Karpas-422 (cell line): ENCODE results near the gene ITPR1. TPM values are rescaled to one million over a fixed set of nuclear protein-coding genes. Genes with fewer than 3 reads are reported as not detected.
A peak's percentile ranks its signal among the peaks of the same experiment; 100 is the strongest.

Source experiments
- DNase-seq: peaks from one replicate; pipeline ENCODE4 v3.0.0-alpha.2; 2015
- H2AFZ ChIP-seq: fragments of 200-600 bp; sonication (generic); 2 replicates; pipeline ENCODE4 v1.6.1; 2014; ENCODE audit warnings: antibody characterized with exemption, low read length, mixed read lengths
- H3K27ac ChIP-seq: fragments of 200-600 bp; sonication (generic); 2 replicates; pipeline ENCODE4 v1.5.1; 2014; ENCODE audit warnings: mild to moderate bottlenecking, low read length, moderate library complexity
- H3K27me3 ChIP-seq: fragments of 200-600 bp; sonication (generic); 2 replicates; pipeline ENCODE4 v1.6.1; 2014; ENCODE audit warnings: low read length, mixed read lengths
- H3K36me3 ChIP-seq: fragments of 200-600 bp; sonication (generic); 2 replicates; pipeline ENCODE4 v1.6.1; 2014; ENCODE audit warnings: low read length, mixed read lengths; ENCODE audit not compliant: insufficient read depth
- H3K4me1 ChIP-seq: fragments of 200-600 bp; sonication (generic); 2 replicates; pipeline ENCODE4 v1.6.1; 2014; ENCODE audit warnings: mild to moderate bottlenecking, low read length, mixed read lengths
- H3K4me2 ChIP-seq: fragments of 200-600 bp; sonication (generic); 2 replicates; pipeline ENCODE4 v1.6.1; 2014; ENCODE audit warnings: low read length, low read depth, mild to moderate bottlenecking; ENCODE audit not compliant: poor library complexity, severe bottlenecking
- H3K4me3 ChIP-seq: fragments of 200-600 bp; sonication (generic); 2 replicates; pipeline ENCODE4 v1.5.1; 2014; ENCODE audit warnings: mild to moderate bottlenecking, antibody characterized with exemption, low read length, mixed read lengths
- H3K79me2 ChIP-seq: fragments of 200-600 bp; sonication (generic); 2 replicates; pipeline ENCODE4 v1.6.1; 2014; ENCODE audit warnings: mild to moderate bottlenecking, low read length, mixed read lengths
- H3K9ac ChIP-seq: fragments of 200-600 bp; sonication (generic); 2 replicates; pipeline ENCODE4 v1.6.0; 2014; ENCODE audit warnings: low read length
- H3K9me2 ChIP-seq: fragments of 200-600 bp; sonication (generic), shearing (Covaris generic); replicated peaks from 2 replicates; pipeline ENCODE4 v1.6.0; 2014; ENCODE audit warnings: mild to moderate bottlenecking, low read length, moderate library complexity; ENCODE audit not compliant: insufficient read depth
- H3K9me3 ChIP-seq: fragments of 300-700, 200-600 bp; sonication (generic); 2 replicates; pipeline ENCODE4 v1.6.1; 2014; ENCODE audit warnings: low read length, mixed read lengths
- H4K20me1 ChIP-seq: fragments of 200-600 bp; sonication (generic); 2 replicates; pipeline ENCODE4 v1.6.1; 2014; ENCODE audit warnings: mild to moderate bottlenecking, antibody characterized with exemption, low read length, low read depth; ENCODE audit not compliant: insufficient read depth
- total RNA-seq: library from RNA; depleted of rRNA; stranded (reverse); fragments of >200 nt; shearing (Covaris generic); gene quantifications from 2 replicates; pipeline ENCODE4 v1.2.3, GENCODE V29; 2014; ENCODE audit warnings: low replicate concordance

The ITPR1 gene
- total RNA-seq, 1 experiment from 2014 or later, result 18.2 TPM

- H3K4me1 ChIP-seq, result no peaks in the 10 kb centered on the region
- no peaks in the 10 kb centered on the region for H3K27me3 ChIP-seq
- H3K36me3 ChIP-seq, result no peaks in the 10 kb centered on the region
- H3K4me2 ChIP-seq, result no peak overlapping the region
- no peaks in the 10 kb centered on the region for H3K9me2 ChIP-seq
- H4K20me1 ChIP-seq, result no peaks in the 10 kb centered on the region
- DNase-seq, result no peak
- no peak overlapping the region for H3K27ac ChIP-seq
- no peaks in the 10 kb centered on the region for H3K9me3 ChIP-seq
- no peak overlapping the region for H3K9ac ChIP-seq
- H3K79me2 ChIP-seq, result no peaks in the 10 kb centered on the region
- no peak overlapping the region for H2AFZ ChIP-seq
- H3K4me3 ChIP-seq, result no peak overlapping the region
Observed at GRCh38 chr3:4721511-4721911, 228.4 kb downstream of the ITPR1 start.

DNA sequence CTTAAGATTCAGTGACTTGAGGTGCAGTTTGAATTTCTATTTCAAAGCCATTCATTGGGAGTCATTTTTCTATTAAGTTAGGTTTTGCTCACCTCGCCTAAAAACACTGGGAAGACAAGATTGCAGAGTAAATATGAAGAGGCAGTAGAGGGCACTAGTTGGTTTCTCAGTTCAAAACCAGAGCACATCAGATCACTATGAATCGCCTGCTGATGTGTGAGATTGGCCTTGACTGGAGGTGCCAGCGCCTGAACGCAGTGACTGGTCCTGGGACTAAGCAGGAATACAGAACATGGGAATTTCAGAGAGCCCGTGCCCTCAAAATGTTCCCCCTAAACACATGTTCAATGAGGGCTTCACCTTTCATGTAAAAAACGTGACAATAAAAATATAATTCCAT, 229.0 kb downstream of the ITPR1 start:
- peak; percentile 51 for DNase-seq
- Histone ChIP-seq H3K9me2 (no peaks in the 10 kb centered on the region), H3K4me1 (no peaks in the 10 kb centered on the region), H2AFZ (no peak overlapping the region), H3K9ac (no peak overlapping the region), H3K79me2 (no peaks in the 10 kb centered on the region), H3K4me3 (no peak overlapping the region), H3K9me3 (no peaks in the 10 kb centered on the region), H3K36me3 (no peaks in the 10 kb centered on the region), H4K20me1 (no peaks in the 10 kb centered on the region), H3K27me3 (no peaks in the 10 kb centered on the region), H3K4me2 (no peak overlapping the region), H3K27ac (no peak overlapping the region)

DNA sequence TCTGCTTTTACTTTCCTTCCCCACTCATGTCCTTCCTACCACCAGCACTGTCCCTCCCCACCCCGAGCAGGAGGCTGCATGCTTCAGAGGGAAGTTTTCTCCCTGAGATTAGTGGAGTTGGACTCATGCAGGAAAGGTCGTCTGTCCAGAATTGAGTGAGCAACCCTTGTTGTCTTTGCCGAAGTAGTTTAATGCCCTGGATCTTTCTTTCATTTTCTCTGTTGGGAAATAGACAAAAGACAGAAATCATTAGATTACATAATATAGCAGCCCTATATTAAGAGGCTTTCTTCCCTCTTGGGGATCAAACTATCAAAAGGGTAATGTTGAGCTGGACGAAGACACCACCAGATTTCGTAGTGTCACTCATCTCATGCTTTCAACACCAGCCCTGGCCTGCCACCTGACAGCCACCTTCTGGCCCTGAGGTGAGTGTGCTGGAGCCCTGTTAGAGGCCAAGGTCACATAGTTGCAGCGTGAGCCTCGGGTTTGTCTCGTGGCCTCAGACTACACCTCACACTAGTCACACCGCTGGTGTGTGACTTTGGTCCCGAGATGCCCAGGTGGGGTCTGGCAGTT, 231.0 kb downstream of the ITPR1 start:
- Histone ChIP-seq H3K9me2 (no peaks in the 10 kb centered on the region), H3K9ac (no peak overlapping the region)

GRCh38 chr3:4726549-4726948, 233.4 kb downstream of the ITPR1 start:
- Histone ChIP-seq H3K4me2 (no peak overlapping the region), H3K36me3 (no peaks in the 10 kb centered on the region), H3K9me2 (no peaks in the 10 kb centered on the region), H3K9me3 (no peaks in the 10 kb centered on the region), H3K27ac (no peak overlapping the region), H3K4me1 (no peaks in the 10 kb centered on the region), H4K20me1 (no peaks in the 10 kb centered on the region), H3K27me3 (no peaks in the 10 kb centered on the region), H3K9ac (no peak overlapping the region), H2AFZ (no peak overlapping the region), H3K79me2 (no peaks in the 10 kb centered on the region), H3K4me3 (no peak overlapping the region)
- no peak for DNase-seq

More for the DNA sequence above, 231.0 kb downstream of the ITPR1 start:
- H3K27ac ChIP-seq, result no peak overlapping the region
- DNase-seq, result no peak
- no peaks in the 10 kb centered on the region for H3K4me1 ChIP-seq
- H3K4me3 ChIP-seq, result no peak overlapping the region
- no peaks in the 10 kb centered on the region for H3K36me3 ChIP-seq
- H4K20me1 ChIP-seq, result no peaks in the 10 kb centered on the region
- no peaks in the 10 kb centered on the region for H3K9me3 ChIP-seq
- H3K27me3 ChIP-seq, result no peaks in the 10 kb centered on the region
- no peak overlapping the region for H3K4me2 ChIP-seq
- no peaks in the 10 kb centered on the region for H3K79me2 ChIP-seq
- no peak overlapping the region for H2AFZ ChIP-seq

GRCh38 chr3:4729061-4729973, 236.2 kb downstream of the ITPR1 start:
- no peak overlapping the region for H3K27ac ChIP-seq
- no peaks in the 10 kb centered on the region for H3K36me3 ChIP-seq
- H4K20me1 ChIP-seq, result no peaks in the 10 kb centered on the region
- H3K27me3 ChIP-seq, result no peaks in the 10 kb centered on the region
- no peak for DNase-seq
- H3K4me3 ChIP-seq, result no peak overlapping the region
- H3K79me2 ChIP-seq, result no peaks in the 10 kb centered on the region
- H3K4me2 ChIP-seq, result no peak overlapping the region
- no peak overlapping the region for H3K9ac ChIP-seq
- no peaks in the 10 kb centered on the region for H3K4me1 ChIP-seq
- no peaks in the 10 kb centered on the region for H3K9me3 ChIP-seq
- no peaks in the 10 kb centered on the region for H3K9me2 ChIP-seq
- no peak overlapping the region for H2AFZ ChIP-seq

GRCh38 chr3:4730719-4731118, 237.6 kb downstream of the ITPR1 start:
- Histone ChIP-seq H3K27me3 (no peaks in the 10 kb centered on the region), H3K4me2 (no peak overlapping the region), H2AFZ (no peak overlapping the region), H3K4me1 (no peaks in the 10 kb centered on the region), H3K27ac (no peak overlapping the region), H3K79me2 (no peaks in the 10 kb centered on the region), H4K20me1 (no peaks in the 10 kb centered on the region), H3K9me3 (no peaks in the 10 kb centered on the region), H3K36me3 (no peaks in the 10 kb centered on the region), H3K9me2 (no peaks in the 10 kb centered on the region), H3K9ac (no peak overlapping the region), H3K4me3 (no peak overlapping the region)
- no peak for DNase-seq

- Histone ChIP-seq H3K9ac (no peak overlapping the region), H3K9me3 (no peaks in the 10 kb centered on the region), H4K20me1 (no peaks in the 10 kb centered on the region), H3K4me1 (no peaks in the 10 kb centered on the region), H3K79me2 (no peaks in the 10 kb centered on the region), H3K27ac (no peak overlapping the region), H2AFZ (no peak overlapping the region), H3K9me2 (no peaks in the 10 kb centered on the region), H3K4me3 (no peak overlapping the region), H3K4me2 (no peak overlapping the region), H3K27me3 (no peaks in the 10 kb centered on the region), H3K36me3 (no peaks in the 10 kb centered on the region)
- DNase-seq, result no peak
Observed at GRCh38 chr3:4731543-4732111, 238.5 kb downstream of the ITPR1 start.

GRCh38 chr3:4732925-4733324, 239.8 kb downstream of the ITPR1 start:
- H3K4me1 ChIP-seq, result no peaks in the 10 kb centered on the region
- H3K36me3 ChIP-seq, result no peaks in the 10 kb centered on the region

More at GRCh38 chr3:4732925-4733324, 239.8 kb downstream of the ITPR1 start:
- Histone ChIP-seq H3K9ac (no peak overlapping the region), H3K27ac (no peak overlapping the region), H3K4me2 (no peak overlapping the region), H3K9me2 (no peaks in the 10 kb centered on the region), H3K79me2 (no peaks in the 10 kb centered on the region), H2AFZ (no peak overlapping the region), H4K20me1 (no peaks in the 10 kb centered on the region), H3K9me3 (no peaks in the 10 kb centered on the region), H3K4me3 (no peak overlapping the region), H3K27me3 (no peaks in the 10 kb centered on the region)
- DNase-seq, result no peak
